Measurements from ENCODE around the gene OR52W1. TPM values are rescaled to one million over a fixed set of nuclear protein-coding genes. Genes with fewer than 3 reads are reported as not detected.
A peak's percentile ranks its signal among the peaks of the same experiment; 100 is the strongest.

OR52W1 gene
- total RNA-seq, 1 donor, result not detected

DNA sequence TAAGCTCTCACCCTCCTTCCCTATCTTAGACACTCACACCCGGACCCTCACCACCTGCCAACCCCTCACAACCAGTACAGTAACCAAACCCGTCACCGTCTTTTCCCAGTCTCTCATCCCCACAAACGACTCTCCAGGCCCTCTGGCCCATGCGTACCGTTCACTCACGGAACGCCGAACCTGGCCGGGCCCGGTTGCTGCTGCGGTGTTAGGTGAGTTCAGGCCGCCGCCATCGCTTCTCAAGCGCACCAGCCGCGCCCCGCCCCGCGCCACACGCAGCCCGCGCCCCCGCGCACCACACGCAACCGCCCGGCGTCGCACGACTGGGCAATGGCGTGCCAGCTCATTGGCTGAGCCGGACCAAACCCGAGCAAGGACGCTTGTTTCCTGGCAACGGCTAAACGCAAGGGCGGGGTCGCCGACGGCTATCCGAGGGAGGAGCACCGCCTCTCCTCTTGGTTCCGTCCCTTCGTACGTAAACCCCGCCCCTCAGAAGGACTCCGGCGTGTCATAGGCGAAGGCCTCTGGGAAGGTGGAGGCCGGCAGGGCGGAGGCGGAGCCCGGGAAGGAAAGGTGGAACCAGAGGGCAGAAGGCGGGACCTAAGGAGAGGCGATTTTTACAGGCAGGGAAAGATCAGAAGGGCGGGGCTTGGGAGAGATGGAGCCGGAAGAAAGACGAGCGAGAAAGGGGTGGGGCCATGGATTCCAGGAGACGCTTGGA is 35.5 kb downstream of the OR52W1 start, which contains the start of gene FHIP1B:
Gene FHIP1B, minus strand, starts transcription at position 250 of the 721 bp plus-strand sequence. CDS start 10,120 bp downstream, outside the sequence.
- TF ChIP-seq, protein P1, sequence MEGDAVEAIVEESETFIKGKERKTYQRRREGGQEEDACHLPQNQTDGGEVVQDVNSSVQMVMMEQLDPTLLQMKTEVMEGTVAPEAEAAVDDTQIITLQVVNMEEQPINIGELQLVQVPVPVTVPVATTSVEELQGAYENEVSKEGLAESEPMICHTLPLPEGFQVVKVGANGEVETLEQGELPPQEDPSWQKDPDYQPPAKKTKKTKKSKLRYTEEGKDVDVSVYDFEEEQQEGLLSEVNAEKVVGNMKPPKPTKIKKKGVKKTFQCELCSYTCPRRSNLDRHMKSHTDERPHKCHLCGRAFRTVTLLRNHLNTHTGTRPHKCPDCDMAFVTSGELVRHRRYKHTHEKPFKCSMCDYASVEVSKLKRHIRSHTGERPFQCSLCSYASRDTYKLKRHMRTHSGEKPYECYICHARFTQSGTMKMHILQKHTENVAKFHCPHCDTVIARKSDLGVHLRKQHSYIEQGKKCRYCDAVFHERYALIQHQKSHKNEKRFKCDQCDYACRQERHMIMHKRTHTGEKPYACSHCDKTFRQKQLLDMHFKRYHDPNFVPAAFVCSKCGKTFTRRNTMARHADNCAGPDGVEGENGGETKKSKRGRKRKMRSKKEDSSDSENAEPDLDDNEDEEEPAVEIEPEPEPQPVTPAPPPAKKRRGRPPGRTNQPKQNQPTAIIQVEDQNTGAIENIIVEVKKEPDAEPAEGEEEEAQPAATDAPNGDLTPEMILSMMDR (IDR thresholded peaks at IDR 0.05; ENCODE audit: insufficient read depth, low read length), result no peak
- peak; percentile 100 for DNase-seq (ENCODE audit: low read depth)

DNA sequence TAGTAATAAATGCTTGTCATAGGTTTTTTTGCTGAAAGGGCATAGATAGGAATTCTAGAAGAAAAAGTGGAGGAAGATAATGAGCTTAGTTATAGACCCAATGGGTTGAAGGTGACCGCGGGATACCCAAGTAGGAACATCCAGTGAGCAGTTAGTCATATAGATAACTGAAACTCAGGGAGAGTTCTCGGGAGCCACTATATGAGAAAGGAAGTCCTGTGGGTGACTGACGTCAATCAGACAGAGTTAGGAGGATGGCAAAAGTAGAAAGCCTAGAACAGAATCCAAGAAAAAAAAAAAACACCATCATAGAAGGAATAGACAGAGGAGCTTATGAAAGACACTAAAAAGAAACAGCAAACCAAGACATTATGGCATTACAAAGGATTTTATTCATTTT is 38.2 kb downstream of the OR52W1 start:
- TF ChIP-seq, protein P1 (IDR thresholded peaks at IDR 0.05; ENCODE audit: insufficient read depth, low read length), result no peak
- DNase-seq (ENCODE audit: low read depth), result no peak

More for the DNA sequence above, 35.5 kb downstream of the OR52W1 start, which contains the start of gene FHIP1B:
- H3K4me3 ChIP-seq (ENCODE audit: low read depth, low read length), result peak within 1 kb of the TSS; percentile 99

DNA sequence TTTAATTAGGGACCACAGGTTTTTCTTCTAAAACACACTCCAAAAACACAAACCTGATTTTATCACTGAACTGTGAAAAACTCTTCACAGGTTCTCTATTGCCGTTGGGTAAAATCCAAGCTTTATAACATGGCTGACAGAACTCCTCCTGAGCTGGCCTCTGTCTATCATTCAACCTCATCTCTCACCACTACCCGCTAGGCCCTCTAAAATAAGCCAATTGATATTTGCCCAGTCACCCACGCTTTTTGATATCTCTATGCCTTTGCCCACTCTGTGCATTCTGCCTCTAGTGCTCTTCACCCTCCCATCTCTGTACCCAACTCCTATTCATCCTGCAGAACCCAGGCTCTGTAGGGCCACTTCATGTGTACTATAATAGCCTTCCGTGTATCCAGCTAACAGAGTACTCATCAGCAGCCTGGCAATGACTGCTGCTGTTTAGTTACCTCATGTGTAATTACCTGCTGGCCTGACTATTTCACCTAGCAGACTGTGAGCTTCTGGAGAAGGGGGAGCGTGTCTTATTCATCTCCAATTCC is 38.8 kb downstream of the OR52W1 start:
- DNase-seq (ENCODE audit: low read depth), result no peak
- TF ChIP-seq, protein P1 (IDR thresholded peaks at IDR 0.05; ENCODE audit: insufficient read depth, low read length), result no peak
- no peak overlapping the region for H3K4me3 ChIP-seq (ENCODE audit: low read depth, low read length)

More for the DNA sequence above, 38.2 kb downstream of the OR52W1 start:
- no peak overlapping the region for H3K4me3 ChIP-seq (ENCODE audit: low read depth, low read length)

DNA sequence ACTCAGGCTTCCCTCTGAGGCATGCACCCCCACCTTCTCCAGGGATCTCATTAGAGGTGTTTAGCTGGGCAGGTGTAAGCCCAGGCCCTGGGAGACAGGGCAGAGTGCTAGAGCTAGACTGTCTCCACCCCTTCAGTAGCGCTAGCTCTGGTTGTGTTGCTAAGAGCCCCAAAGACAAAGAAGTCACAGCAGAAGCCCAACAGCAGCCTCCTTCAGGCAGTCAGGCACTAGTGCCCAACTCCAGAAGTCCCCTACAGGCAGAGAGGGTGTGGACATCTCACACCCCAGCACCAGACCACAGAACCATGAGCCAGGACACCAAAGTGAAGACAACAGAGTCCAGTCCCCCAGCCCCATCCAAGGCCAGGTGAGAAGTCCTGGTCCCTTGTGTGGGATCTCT is 39.9 kb downstream of the OR52W1 start, which contains the start of gene CNGA4:
Gene CNGA4, plus strand, starts transcription at position 188 of the 400 bp plus-strand sequence. Its CDS starts 118 bp downstream, at position 306.
- TF ChIP-seq, protein P1 (IDR thresholded peaks at IDR 0.05; ENCODE audit: insufficient read depth, low read length), result no peak
- DNase-seq (ENCODE audit: low read depth), result no peak
- no peak within 1 kb of the TSS for H3K4me3 ChIP-seq (ENCODE audit: low read depth, low read length)

DNA sequence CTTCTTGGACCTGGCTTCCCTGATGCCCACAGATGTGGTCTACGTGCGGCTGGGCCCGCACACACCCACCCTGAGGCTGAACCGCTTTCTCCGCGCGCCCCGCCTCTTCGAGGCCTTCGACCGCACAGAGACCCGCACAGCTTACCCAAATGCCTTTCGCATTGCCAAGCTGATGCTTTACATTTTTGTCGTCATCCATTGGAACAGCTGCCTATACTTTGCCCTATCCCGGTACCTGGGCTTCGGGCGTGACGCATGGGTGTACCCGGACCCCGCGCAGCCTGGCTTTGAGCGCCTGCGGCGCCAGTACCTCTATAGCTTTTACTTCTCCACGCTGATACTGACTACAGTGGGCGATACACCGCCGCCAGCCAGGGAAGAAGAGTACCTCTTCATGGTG is 41.1 kb downstream of the OR52W1 start:
- DNase-seq (ENCODE audit: low read depth), result no peak
- TF ChIP-seq, protein P1 (IDR thresholded peaks at IDR 0.05; ENCODE audit: insufficient read depth, low read length), result no peak
- no peak overlapping the region for H3K4me3 ChIP-seq (ENCODE audit: low read depth, low read length)

DNA sequence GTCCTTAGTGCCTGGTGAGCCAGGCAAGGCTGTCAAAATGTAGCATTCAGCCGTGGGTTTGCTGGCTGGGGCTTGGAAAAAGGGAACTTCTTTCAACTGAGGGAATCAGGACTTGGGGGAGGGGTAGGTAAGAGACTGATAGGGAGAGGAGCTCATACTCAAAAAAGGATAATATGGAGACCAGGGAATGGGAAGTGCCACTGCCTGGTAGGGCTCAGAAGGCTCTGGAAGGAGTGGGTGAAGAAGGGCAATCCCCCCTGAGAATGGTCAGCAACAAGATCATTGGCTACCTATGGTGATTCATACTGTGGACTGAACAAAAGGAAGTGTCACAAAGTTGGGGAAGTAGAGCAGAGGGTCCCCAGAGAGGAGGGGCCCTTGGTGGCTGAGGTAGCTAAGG is 41.8 kb downstream of the OR52W1 start:
- no peak overlapping the region for H3K4me3 ChIP-seq (ENCODE audit: low read depth, low read length)
- DNase-seq (ENCODE audit: low read depth), result no peak
- TF ChIP-seq, protein P1 (IDR thresholded peaks at IDR 0.05; ENCODE audit: insufficient read depth, low read length), result no peak
